Stimulated activated CD8-positive, alpha-beta memory T cell treated with anti-CD3 and anti-CD28 coated beads, Interleukin-2, amount 100 ng/mL, for 48 hours (primary cell): ENCODE data around the gene RRBP1.
"Not testable (repeated sequence)": the region's sequence is repeated elsewhere in the genome, so short reads cannot be mapped to it uniquely, and the experiment has no call there.

ENCODE experiments used
- DNase-seq, 2 donors: peaks; one replicate each; pipeline ENCODE4 v3.0.0-alpha.2; 2020; ENCODE audit warnings: low read depth in 2 of 2

RRBP1 gene

DNA sequence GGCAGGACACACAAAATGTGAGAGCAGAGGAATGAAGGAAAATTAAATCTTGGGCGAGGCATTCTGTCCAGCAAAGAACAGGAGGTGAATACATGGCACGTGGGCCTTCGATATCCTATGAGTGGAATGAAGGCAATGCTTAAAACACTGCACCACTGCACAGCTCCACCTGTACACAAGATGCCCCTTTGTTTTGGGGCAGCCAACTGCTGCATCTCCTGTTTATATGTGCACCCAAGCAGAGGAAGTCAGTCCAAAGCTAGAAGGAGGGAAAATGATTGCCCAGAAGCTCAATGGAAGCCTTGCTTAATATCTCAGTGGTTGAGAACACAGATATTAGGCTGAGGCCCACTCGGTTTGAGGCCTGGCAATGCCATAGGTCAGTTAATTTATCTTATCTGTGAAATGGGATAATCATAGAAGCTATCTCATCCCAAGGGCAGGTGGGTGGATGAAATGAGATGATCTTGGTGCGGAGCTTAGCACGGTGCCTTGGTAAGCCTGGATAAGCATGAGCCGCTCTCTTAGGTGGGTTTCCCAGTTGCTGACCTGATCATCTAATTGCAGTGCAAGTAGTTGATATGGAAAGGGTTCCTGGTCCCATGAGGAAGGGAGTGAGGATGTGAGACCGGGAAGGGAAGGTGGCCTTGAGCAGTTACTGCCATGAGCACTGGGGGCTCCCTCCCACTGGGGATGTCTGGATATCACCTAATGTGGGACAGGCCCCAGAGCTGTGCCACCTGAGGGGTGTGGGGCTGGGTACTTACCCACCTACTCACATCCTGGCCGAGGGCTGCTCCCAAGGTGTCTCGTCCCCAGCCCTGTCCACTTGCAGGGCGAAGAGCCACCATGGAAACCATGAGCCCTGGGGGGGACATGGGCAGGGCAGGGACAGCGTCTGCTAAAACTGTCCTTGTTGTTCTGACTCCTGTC, 27.6 kb upstream of the RRBP1 start:
- DNase-seq: no peak

DNA sequence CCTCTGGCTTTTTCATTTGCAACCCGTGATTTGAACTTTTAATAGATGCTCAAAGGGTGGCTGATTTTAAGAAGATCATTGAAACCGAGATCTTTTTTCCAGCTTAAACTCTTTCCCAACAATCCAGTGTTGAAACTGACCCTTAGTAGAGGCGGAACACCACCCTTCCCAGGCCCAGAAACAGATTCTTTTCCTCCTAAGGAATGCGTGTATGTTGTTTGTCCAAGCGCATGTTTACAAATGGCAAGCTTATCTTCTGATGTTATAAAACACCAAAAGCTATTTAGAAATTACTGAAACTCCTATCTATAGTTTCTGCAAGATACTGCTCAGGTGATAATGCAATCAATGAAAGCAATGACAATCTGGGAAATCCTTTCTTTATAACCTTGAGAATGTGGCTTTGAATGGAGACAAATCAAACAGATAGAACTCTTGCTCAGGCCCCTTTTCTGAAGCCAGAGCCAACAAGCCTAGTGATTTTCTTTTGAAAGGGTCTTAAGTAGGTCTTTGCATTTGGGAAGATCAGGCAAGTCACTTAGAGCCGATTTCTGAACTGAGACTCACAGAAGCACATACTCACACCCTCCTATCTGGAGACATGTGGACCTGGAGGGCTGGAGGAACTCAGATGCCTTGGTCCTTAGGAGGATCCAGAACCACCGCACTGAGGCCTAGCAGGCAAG, 26.8 kb upstream of the RRBP1 start:
- DNase-seq: no peak

DNA sequence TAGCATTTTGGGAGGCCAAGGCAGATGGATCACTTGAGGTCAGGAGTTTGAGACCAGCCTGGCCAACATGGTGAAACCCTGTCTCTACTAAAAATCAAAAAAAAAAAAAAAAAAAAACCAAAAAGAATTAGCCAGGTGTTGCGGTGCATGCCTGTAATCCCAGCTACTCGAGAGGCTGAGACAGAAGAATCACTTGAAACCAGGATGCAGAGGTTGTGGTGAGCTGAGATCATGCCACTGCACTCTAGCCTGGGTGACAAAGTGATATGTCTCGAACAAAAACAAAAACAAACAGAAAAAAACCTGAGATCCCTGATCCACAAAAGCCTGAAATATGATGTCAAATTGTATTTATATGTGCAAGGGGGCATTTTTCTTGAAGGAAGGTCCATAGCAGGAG, 25.9 kb upstream of the RRBP1 start:
- DNase-seq: not testable (repeated sequence)

DNA sequence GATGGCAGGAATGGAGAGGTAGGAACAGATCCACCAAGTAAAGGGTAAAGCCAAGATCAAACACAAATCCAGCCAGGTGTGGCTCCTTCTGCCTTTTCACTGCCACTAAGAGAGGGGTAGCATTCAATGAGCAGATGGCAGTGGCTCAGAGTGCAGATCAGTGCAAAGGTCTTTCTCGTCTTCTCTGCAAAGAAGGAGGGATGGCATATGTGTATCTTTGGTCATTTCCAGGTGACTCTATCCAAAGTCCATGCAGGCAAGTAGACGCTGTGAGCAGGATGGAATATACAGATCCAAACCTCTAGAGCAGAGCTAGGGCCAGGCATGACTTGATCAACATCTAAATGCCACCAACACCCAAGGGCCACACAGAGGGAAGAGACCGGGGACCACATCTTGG, 24.6 kb upstream of the RRBP1 start:
- DNase-seq: no peak

DNA sequence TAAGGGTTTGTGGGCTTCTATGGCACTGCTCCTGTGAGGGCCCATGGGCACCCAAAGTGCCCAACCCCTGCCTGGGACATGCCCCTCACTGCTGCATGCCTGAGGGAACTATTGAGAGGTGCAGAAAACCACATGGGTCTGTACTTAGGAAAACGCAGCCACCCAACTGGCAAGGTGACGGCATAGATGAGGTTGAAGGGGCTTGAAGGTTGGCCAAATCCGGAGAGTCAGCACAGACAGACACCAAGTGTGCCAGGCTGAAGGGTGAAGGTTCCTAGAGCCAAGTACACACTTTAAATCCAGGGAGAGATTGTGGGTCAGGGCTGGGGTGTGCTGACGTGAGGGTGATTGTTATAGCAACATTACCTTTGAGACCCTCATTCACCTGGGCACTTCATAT, 23.9 kb upstream of the RRBP1 start:
- DNase-seq: no peak

DNA sequence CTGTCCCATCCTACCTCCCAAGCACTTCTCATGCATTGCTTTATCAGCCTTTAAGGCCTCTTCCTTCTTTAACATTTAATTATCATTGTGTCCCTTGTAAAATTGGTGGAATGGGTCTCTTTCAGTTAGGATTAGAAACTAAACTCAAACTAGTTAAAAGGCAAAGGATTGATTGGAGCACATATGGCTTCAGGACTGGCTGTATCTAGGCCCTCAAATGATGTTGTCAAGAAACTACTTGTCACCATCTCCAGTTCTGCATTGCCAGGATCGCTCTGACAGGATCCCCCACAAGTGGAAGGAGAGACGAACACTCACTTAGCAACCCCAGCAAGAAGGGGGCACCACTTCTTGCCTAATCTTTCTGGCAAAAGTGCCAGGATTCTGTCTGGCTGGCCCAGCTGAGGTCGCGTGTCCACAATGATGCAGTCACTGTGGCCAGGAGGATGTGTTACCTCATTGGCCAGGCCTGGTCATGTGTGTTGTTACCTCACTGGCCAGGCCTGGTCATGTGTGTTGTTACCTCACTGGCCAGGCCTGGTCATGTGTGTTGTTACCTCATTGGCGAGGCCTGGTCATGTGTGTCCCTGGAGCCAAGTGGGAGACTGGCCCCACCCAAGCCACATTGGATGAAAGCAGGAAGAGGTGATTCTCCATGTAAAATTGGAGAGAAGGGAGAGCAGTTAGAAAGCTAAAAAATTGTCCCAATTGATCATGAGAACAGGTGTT, 22.7 kb upstream of the RRBP1 start:
- DNase-seq: no peak

DNA sequence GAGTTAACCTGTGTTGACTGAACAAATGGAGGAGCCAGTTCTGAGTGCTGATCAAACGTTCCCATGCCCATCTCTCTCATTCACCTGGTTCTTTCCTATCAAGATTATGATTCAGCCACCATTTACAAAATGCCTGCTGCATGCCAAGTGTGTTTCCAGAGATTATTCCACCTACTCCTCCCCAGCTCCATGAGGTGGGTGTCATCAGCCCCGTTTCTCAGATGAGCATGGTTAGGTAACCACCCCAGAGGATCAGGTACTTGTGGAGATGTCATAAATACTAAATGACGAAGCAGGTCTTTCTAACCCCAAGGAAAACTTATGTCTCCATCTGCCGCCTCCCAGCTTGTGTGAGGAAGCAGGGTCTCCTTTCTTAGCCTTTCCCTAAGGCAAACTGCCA, 19.8 kb upstream of the RRBP1 start:
- no peak for DNase-seq

DNA sequence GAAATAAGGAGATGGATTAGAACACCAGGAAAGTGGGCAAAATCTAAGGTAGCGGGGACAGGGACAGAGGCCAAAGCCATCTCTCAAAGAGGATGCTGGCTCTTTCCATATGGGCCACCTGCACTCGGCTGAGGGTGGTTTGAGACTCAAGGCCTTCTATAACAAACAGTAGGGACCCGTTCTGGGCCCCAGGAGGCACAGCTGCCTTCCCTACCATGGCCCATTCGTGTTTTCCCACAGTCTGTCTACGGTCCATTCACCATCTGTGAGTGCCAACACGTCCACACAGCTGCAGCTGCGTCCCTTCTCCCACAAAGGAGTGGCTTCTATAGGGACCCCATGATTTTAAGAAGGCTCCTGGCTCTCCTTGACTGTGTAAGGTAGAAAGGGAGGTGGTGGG, 18.6 kb upstream of the RRBP1 start:
- no peak for DNase-seq

DNA sequence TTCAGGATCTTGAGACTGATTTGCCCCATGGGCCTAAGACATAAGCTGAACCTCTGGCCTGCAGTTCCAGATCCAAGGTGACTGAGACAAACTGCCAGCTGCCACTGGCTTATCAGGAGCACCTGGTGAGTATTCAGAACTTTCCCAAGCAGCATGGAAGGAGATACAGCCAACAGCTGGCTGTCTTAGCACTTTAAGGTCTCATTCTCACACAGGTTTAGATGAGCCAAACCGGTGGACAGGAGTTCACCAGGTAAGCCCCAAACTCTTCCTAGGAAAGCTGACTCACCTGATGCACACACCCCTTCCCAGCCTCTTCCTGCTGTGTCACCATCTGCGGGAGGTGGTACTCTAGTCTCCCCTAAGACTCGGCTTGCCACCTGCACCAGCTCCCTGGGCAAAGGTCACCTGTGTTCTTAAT, 17.9 kb upstream of the RRBP1 start, which contains the start of gene BANF2:
Gene BANF2, plus strand, starts transcription at position 36 of the 421 bp plus-strand sequence. CDS start 25,060 bp downstream, outside the sequence.
- DNase-seq: no peak

DNA sequence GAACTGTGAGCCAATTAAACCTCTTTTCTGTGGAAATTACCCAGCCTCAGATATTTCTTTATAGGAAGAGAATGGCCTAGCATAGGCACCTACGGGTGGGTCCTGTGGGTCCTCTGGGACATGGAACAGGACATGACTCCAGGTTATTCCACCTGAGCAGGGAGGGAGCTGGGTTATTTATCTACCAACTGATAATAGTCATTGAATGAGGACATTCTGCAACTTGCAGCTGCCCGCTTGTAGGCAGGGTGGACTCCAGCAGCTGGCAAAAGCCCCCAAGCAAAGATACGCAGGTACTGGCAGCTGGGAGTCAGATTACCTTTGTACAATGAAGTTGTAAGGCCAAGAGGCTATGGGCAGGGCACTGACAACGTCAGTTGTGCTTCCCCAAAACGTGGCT, 16.3 kb upstream of the RRBP1 start:
- DNase-seq: no peak

DNA sequence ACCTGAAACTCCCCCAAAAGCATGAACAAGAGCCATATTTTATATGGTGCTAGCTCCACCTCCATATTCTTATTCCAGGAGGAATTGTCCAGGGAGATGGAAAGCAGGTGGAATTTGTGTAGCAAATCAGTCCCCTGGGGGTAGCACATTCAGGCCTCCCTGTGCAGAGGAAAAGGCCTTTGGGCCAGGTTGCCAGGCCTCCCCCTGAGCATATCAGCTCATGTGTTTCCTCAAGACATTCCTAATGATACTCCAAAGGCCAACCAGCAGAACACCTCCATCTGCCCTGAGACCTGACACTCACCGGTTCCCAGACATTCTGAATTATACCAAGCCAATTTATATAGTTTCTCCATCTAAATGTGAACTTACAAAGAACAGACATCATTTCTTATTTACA, 15.1 kb upstream of the RRBP1 start:
- DNase-seq: no peak

DNA sequence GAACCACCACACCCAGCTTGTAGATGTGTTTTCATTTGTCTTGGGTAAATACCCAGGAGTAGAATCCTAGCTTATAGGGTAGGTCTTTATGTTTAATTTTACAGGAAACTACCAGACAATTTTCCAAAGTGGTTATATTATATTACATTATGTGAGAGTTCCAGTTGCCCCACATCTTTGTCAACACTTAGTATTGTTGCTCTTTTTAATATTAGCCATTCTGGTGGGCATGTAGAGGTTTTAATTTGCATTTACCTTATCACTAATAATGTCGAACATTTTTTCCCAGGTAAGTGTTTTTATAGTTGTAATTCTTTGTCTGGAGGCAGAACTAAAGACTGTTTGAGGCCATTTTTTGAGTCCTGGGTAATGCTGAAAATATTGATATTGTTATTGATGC, 14.2 kb upstream of the RRBP1 start:
- no peak for DNase-seq

DNA sequence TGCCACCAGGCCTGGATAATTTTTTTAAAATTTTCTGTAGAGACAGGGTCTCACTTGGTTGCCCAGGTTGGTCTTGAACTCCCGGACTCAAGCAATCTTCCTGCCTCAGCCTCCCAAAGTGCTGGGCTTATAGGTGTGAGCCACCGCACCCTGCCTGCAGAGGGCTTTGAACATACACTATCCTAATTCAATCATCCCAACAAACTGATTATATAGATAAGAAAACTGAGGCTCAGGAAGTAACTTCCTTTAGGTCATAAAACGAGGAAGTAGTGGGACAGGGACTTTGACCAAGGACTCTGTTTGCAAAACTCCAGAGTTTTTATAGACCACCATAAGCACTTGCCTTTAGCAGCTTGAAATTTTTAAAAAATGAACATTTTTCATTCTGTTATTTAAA, 12.7 kb upstream of the RRBP1 start:
- no peak for DNase-seq

DNA sequence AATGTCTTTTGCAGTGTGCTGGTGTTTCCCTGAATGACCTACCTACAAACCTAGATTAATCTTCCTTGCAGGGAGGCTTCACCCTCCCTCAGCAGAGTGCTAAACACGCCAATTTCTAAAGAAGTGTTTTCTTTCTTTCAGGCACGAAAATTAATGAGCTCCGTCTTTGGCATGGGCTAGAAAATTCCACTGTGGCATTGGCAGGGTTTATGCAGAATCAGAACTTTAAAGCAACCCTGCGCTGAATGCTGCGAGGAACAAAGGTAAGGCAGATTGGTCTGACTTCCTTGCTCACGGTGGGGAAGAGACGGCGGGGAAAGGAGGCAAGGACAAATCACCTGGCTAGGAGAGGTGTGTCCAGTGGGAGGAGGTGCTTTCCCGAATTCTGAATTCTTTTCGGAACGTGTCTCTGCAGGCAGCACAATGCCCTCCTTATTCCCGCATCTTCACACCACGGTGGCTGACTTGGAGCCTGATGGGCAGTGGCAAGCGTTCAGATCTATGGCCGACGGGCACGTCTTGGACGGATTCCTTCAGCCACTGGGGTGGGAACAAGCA, 11.5 kb upstream of the RRBP1 start:
- no peak for DNase-seq

DNA sequence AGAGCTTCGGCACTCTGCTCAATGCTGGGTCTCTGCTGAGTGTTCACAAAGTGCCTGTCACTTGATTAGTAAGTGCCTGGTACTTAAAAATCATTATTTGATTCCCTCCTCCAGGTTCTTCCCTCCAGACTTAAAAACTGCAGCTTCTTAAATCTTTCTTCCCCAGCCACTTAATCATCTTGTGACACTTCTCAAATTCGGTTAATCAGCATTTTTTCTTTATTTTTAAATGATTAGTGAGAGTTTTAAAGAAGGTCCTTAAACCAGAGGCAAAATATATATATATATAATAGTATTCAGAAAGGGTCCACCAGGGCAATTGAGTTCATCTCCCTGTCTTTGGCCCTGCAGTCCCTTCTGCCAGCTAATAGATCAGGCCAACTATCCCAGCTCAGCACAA, 9.7 kb upstream of the RRBP1 start:
- no peak for DNase-seq

DNA sequence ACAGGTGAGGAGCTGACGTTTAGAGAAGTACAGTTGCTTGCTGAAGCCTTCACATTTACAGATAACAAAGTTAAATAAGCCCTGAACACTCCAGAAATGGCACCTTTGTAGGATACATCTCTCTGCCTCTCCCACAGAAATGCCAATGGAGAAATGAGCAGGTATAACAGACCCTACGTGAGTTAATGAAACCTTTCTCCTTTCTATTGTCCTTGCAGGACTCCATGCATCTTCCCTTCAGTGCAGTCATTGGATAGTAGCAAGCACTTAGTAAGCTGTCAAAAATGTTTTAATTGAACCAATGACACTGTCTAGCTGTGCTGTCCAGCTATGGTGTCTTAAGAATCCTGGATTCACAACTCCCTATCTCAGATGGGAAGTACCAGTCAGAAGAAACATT, 8.1 kb upstream of the RRBP1 start:
- no peak for DNase-seq

DNA sequence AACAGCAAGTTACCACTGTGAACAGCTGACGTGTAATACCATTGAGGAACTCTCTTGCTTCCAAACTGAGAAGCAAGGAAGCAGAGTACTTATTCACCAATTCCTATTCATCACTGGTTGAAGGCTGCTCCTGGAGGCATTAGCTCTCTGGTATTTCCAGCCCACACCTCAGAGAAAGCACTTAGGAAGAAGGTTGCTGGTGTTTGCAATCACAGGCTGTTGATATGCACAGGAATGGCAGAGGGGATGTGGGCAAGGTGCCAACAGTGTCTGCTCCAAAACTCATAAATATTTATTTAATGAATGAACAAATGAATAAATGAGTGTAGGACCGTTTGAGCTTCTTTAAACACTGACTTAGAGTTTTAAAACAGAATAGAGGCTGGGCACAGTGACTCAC, 6.9 kb upstream of the RRBP1 start:
- no peak for DNase-seq

DNA sequence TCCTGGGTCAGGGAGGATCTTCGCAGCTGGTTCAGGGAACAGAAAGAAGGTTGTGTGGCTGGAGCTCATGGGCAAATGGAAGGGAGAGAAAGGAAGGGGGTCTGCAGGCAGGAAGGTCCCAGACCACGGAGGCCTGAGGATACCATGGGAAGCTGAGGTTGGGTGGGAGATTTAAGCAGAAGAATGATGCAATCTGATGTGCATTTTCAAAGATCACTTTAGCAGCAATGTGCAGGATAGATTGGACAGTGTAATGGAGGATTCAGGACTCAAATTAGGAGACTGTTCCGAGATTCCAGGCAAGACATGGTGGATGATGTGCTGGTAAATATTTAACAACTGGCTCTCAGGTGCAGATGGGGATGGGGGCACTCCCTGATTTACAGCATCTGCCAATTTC, 5.8 kb upstream of the RRBP1 start:
- no peak for DNase-seq

DNA sequence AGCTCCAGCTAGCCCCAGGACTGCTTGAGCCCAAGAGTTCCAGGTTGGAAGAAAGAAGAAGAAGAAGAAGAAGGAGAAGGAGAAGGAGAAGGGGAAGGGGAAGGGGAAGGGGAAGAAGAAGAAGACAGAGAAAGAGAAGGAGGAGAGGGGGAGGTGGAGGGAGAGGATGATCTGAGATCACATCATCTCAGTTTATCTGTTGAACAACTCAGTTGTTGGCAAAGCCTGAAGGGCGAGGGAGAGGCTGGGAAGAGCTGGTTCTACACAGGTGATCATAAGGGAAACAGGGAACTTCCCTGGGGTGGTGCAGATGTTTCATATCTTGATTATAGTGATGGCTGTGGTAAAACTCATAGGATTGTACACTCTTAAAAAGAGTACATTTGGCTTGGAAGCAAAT, 3.1 kb upstream of the RRBP1 start:
- no peak for DNase-seq

DNA sequence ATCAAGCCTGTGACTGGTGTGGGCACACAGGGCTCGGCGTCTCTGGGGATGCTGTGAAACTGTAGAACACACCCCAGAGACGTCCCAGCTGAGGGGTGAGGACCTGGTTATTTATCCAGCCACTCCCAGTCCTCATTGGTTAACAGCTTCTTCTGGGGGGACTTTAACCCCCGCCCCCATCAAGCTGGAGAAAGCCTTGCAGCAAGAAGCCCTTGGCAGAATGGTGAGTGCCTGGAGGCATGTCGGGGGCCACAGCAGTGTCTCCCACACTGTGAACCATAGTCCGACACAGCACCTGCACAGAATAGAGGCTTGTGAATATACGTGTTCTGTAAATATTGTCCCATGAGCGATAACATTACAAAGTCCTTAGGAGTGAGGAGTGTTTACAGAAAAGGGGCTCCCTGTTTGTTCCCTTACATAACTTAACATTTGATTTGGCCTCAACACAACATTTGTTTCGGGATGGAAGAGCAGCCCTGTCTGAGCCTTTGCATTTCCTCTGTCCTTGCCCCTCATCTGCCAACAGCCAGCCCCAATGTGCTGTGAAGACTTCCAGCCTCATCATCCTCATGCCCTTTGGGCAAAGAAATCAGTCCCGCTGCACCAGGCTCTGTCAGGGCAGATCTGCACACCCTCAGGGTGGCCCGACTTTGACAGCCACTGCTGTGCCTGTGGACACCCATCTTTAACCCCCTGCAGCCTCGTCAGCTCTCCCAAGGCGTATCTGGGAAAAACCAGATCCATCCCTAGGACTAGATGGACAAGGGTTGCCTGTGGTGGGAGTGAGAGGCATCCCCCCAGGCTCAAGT, 2.2 kb upstream of the RRBP1 start:
- no peak for DNase-seq
